HK-2 (cell line): ENCODE measurements around the gene PROZ.

Experiments used
- DNase-seq: peaks from one replicate; pipeline ENCODE4 v3.0.0-alpha.2; 2018; ENCODE audit not compliant: unreplicated experiment

PROZ gene

GRCh38 chr13:113120300-113121182 is 37.9 kb upstream of the PROZ start:
- no peak for DNase-seq

GRCh38 chr13:113121183-113121927 is 37.1 kb upstream of the PROZ start:
- no peak for DNase-seq

- no peak for DNase-seq
These were observed 36.4 kb upstream of the PROZ start for GRCh38 chr13:113121928-113122471.

GRCh38 chr13:113122550-113123225 is 35.8 kb upstream of the PROZ start, which contains the start of gene F10:
F10 (plus strand) TSS chr13:113122799; CDS start chr13:113122856, 57 bp downstream.
- DNase-seq = no peak

GRCh38 chr13:113123226-113124201 is 34.9 kb upstream of the PROZ start:
- DNase-seq = no peak

- DNase-seq = no peak
These were observed 34.1 kb upstream of the PROZ start for GRCh38 chr13:113124211-113124970.

- DNase-seq = no peak
These were observed 32.8 kb upstream of the PROZ start for GRCh38 chr13:113125506-113126264.

GRCh38 chr13:113126265-113127150 is 31.9 kb upstream of the PROZ start:
- DNase-seq = no peak

- no peak for DNase-seq
These were observed 29.0 kb upstream of the PROZ start for GRCh38 chr13:113129480-113129879.

GRCh38 chr13:113129921-113130750 is 28.3 kb upstream of the PROZ start:
- DNase-seq = no peak

- DNase-seq = no peak
These were observed 23.1 kb upstream of the PROZ start for GRCh38 chr13:113135281-113135760.

GRCh38 chr13:113137691-113138298 is 20.7 kb upstream of the PROZ start:
- DNase-seq = no peak

- no peak for DNase-seq
These were observed 19.5 kb upstream of the PROZ start for GRCh38 chr13:113138792-113139551.

- DNase-seq = no peak
These were observed 18.9 kb upstream of the PROZ start for GRCh38 chr13:113139577-113139976.

- DNase-seq = no peak
These were observed 17.5 kb upstream of the PROZ start for GRCh38 chr13:113140677-113141600.
